HepG2 (cell line): Measurements from ENCODE around the gene EFCAB11. TPM values are rescaled to one million over a fixed set of nuclear protein-coding genes. Genes with fewer than 3 reads are reported as not detected.

Source experiments
- ISX ChIP-seq: sonication (generic); formaldehyde crosslinking; conservative IDR thresholded peaks from 2 replicates; pipeline ENCODE4 v1.5.0; 2020; ENCODE audit warnings: missing genetic modification reagents
- MAF1 ChIP-seq: sonication (generic); formaldehyde crosslinking; IDR thresholded peaks from 2 replicates; pipeline ENCODE4 v1.5.0; 2020; ENCODE audit warnings: missing genetic modification reagents, borderline replicate concordance
- MZF1 ChIP-seq: sonication (generic); formaldehyde crosslinking; IDR thresholded peaks from 2 replicates; pipeline ENCODE4 v1.8.1; 2023; ENCODE audit warnings: mild to moderate bottlenecking, missing genetic modification reagents, borderline replicate concordance
- NCOA2 ChIP-seq: sonication (generic); formaldehyde crosslinking; IDR thresholded peaks from 2 replicates; pipeline ENCODE4 v1.8.0; 2022; ENCODE audit warnings: inconsistent platforms
- PRDM10 ChIP-seq: sonication (generic); formaldehyde crosslinking; IDR thresholded peaks from 2 replicates; pipeline ENCODE4 v1.4.0; 2020; ENCODE audit warnings: low read depth, missing genetic modification reagents
- RELA ChIP-seq: sonication (generic); formaldehyde crosslinking; IDR thresholded peaks from 2 replicates; pipeline ENCODE4 v1.4.0; 2020; ENCODE audit warnings: missing genetic modification reagents
- TCF7 ChIP-seq: sonication (generic); IDR thresholded peaks from 2 replicates; pipeline ENCODE4 v1.6.1; 2016; ENCODE audit warnings: antibody characterized with exemption, low read depth
- TMF1 ChIP-seq: sonication (generic); formaldehyde crosslinking; IDR thresholded peaks from 2 replicates; pipeline ENCODE4 v1.8.1; 2022; ENCODE audit warnings: low read depth, missing genetic modification reagents
- polyA plus RNA-seq, 8 experiments: library from polyadenylated mRNA; depleted of rRNA in 3 of 8; stranded (reverse) in 7 of 8; unstranded in 1 of 8; fragments of >200 nt; fragmentation: Illumina TruSeq in 4 of 8; extraction: Trizol in 4 of 8; gene quantifications; 2 replicates each; pipeline versions ENCODE4 v1.2.1 to v1.2.3, GENCODE V29; 2011 to 2016; ENCODE audit warnings: low read depth in 4 of 8, missing spikeins in 1 of 8, mixed read lengths in 1 of 8; ENCODE audit not compliant: insufficient read depth in 1 of 8
- total RNA-seq, 5 experiments: library from RNA; depleted of rRNA; stranded (reverse); fragments of >200 nt; fragmentation: Illumina TruSeq; extraction: Trizol; gene quantifications; 2 replicates each; pipeline ENCODE4 v1.2.3, GENCODE V29; 2016; ENCODE audit warnings: low read depth in 1 of 5
- TF ChIP-seq, protein P1 (sequence below), 2 experiments: sonication (generic) in 1 of 2; formaldehyde crosslinking in 1 of 2; IDR thresholded peaks; 2 replicates each; pipeline versions ENCODE4 v1.5.1 to v1.6.1; 2011 to 2020; ENCODE audit warnings: borderline replicate concordance in 1 of 2, low read depth in 1 of 2, low read length in 1 of 2, mild to moderate bottlenecking in 1 of 2, missing genetic modification reagents in 1 of 2, moderate library complexity in 1 of 2

EFCAB11 gene
- total and polyA plus RNA-seq, 2 of the 13 experiments (the other 11 are each of a cell fraction or from before 2014, with no cell fraction given), result 8.2 to 31.5 TPM

GRCh38 chr14:89869606-89870005, 84.9 kb downstream of the EFCAB11 start (continued):
- no peak for TF ChIP-seq MZF1 (CRISPR knock-in tag)
- TF ChIP-seq TMF1, result no peak
- no peak for TF ChIP-seq PRDM10 (CRISPR knock-in tag)
- TF ChIP-seq MAF1 (CRISPR knock-in tag), result no peak
- TF ChIP-seq ISX, result no peak
- no peak for TF ChIP-seq NCOA2
- TF ChIP-seq, protein P1, sequence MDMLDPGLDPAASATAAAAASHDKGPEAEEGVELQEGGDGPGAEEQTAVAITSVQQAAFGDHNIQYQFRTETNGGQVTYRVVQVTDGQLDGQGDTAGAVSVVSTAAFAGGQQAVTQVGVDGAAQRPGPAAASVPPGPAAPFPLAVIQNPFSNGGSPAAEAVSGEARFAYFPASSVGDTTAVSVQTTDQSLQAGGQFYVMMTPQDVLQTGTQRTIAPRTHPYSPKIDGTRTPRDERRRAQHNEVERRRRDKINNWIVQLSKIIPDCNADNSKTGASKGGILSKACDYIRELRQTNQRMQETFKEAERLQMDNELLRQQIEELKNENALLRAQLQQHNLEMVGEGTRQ (IDR thresholded peaks at IDR 0.05; ENCODE audit: low read depth, low read length), result no peak
- TF ChIP-seq, protein P1 (CRISPR knock-in tag; IDR thresholded peaks at IDR 0.05; ENCODE audit: borderline replicate concordance), result no peak
- no peak for TF ChIP-seq RELA (CRISPR knock-in tag)
- no peak for TF ChIP-seq TCF7
- TF ChIP-seq, all 625 proteins: peak for 0
